GM21825 (cell line): Measurements from ENCODE around the gene CBFA2T3.

ENCODE experiments used
- ATAC-seq: cut with Tn5 transposase; IDR thresholded peaks from one replicate; pipeline ENCODE4 v1.9.1; 2021; ENCODE audit warnings: mild to moderate bottlenecking, moderate library complexity; ENCODE audit not compliant: unreplicated experiment

The CBFA2T3 gene

GRCh38 chr16:88880226-88881006 lies 96.6 kb downstream of the CBFA2T3 start:
- no peak for ATAC-seq

GRCh38 chr16:88879788-88880055 lies 97.3 kb downstream of the CBFA2T3 start:
- ATAC-seq, result no peak

- ATAC-seq, result no peak
These were observed 97.8 kb downstream of the CBFA2T3 start for GRCh38 chr16:88878967-88879787.

GRCh38 chr16:88878356-88878755 lies 98.7 kb downstream of the CBFA2T3 start:
- ATAC-seq, result no peak

- ATAC-seq, result no peak
These were observed 99.3 kb downstream of the CBFA2T3 start for GRCh38 chr16:88877564-88878289.

GRCh38 chr16:88876942-88877526 lies 100.0 kb downstream of the CBFA2T3 start:
- no peak for ATAC-seq

- ATAC-seq, result no peak
These were observed 101.2 kb downstream of the CBFA2T3 start for GRCh38 chr16:88875703-88876234.

- ATAC-seq, result no peak
These were observed 101.9 kb downstream of the CBFA2T3 start for GRCh38 chr16:88874938-88875599.

- ATAC-seq, result no peak
These were observed 104.2 kb downstream of the CBFA2T3 start for GRCh38 chr16:88872650-88873331.

- no peak for ATAC-seq
These were observed 105.1 kb downstream of the CBFA2T3 start for GRCh38 chr16:88871730-88872416.

GRCh38 chr16:88871349-88871702 lies 105.7 kb downstream of the CBFA2T3 start:
- ATAC-seq, result no peak

GRCh38 chr16:88870608-88871348 lies 106.2 kb downstream of the CBFA2T3 start:
- no peak for ATAC-seq

- ATAC-seq, result no peak
These were observed 107.4 kb downstream of the CBFA2T3 start for GRCh38 chr16:88869673-88869980.

GRCh38 chr16:88868974-88869672 lies 107.9 kb downstream of the CBFA2T3 start:
- ATAC-seq, result no peak

GRCh38 chr16:88867581-88868246 lies 109.3 kb downstream of the CBFA2T3 start:
- no peak for ATAC-seq

- no peak for ATAC-seq
These were observed 110.7 kb downstream of the CBFA2T3 start, which contains the start of gene PABPN1L for GRCh38 chr16:88866151-88866920. PABPN1L (minus strand) TSS chr16:88866660; CDS start chr16:88866606, 54 bp downstream.

GRCh38 chr16:88865742-88866141 lies 111.3 kb downstream of the CBFA2T3 start:
- ATAC-seq, result no peak
